ENCODE data around the gene CD300H. TPM values are rescaled to one million over a fixed set of nuclear protein-coding genes. Genes with fewer than 3 reads are reported as not detected.
"Not testable (repeated sequence)": the region's sequence is repeated elsewhere in the genome, so short reads cannot be mapped to it uniquely, and the experiment has no call there.

The CD300H gene
- polyA plus RNA-seq, 6 donors from 2014 or later = 0.94 to 1.1 TPM; not detected in 4

DNA sequence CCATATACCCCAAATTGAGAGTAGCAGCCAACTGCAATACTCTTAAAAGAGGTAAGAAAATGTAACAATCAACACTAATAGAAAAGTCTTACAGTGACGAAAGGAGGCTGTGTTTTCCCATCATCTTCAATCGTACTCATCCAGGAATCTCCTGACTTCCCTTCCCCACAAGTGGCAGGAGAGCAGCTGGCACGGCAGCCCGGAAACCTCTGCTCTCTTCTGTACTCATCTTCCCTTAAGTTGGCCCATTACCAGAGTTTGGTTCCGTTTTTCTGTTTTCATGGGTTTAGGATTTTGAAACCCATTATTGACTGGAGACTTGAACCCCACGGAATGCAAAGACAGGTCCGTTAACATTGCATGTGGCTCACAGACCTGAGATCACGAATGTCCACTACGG, 11.7 kb upstream of the CD300H start:
- Mint-ChIP-seq H3K36me3 (no peaks in the 10 kb centered on the region), H3K27me3 (peaks cover 11 to 46% (median 34%) of the 10 kb centered on the region in 3 donors), H3K9me3 (peaks cover 0 to 2% (median 0%) of the 10 kb centered on the region in 7 donors), H3K4me1 (peaks cover 6 to 18% (median 10%) of the 10 kb centered on the region in 3 donors), H3K4me3 (no peak overlapping the region), H3K27ac (peak overlapping the region in 1 of 6 donors; percentile 25)
- DNase-seq (no peak), ATAC-seq (ENCODE audit: low read depth in 2 of 2) (no peak)

DNA sequence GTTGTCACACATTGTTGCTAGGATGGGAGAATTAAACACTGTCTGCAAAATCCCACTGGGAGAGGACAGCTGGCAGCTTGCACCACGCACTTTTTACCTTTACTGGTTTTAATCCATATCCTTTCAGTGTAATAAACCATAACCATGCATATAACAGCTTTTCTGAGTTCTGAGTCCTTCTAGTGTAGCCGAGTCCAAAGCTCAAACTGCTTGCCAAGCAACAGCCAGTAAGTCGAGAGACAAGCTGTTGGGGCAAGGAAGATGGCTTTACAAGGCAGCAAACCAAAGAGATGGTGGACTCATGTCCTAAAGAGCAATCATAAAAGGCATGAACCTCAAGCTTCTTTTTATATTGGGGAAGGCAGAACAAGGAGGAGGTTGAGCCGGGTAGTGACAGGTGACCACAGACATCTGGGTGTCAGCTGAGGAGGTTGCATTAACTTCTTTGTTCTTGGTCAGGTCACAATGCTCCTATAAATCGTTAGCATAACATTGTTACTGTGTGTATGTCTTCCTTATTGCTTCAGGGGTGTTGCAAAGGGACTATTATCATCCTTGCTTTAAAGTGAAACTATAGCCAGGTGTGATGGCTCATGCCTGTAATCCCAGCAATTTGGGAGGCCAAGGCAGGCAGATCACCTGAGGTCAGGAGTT, 7.3 kb upstream of the CD300H start:
- ATAC-seq (ENCODE audit: low read depth in 2 of 2) (no peak), DNase-seq (no peak)
- Mint-ChIP-seq H3K4me1 (peaks cover 0 to 12% (median 6%) of the 10 kb centered on the region in 3 donors), H3K27me3 (peaks cover 17 to 50% (median 47%) of the 10 kb centered on the region in 3 donors), H3K27ac (no peak overlapping the region), H3K9me3 (peaks cover 0 to 3% (median 0%) of the 10 kb centered on the region in 7 donors), H3K4me3 (no peak overlapping the region), H3K36me3 (no peaks in the 10 kb centered on the region)

GRCh38 chr17:74573635-74574034, 6.3 kb upstream of the CD300H start:
- ATAC-seq (ENCODE audit: low read depth in 2 of 2); H3K27ac Mint-ChIP-seq; H3K4me3 Mint-ChIP-seq; H3K9me3 Mint-ChIP-seq; DNase-seq; H3K36me3 Mint-ChIP-seq: not testable (repeated sequence)
- peaks cover 7 to 16% (median 8%) of the 10 kb centered on the region in 3 donors for H3K4me1 Mint-ChIP-seq
- peaks cover 23 to 60% (median 50%) of the 10 kb centered on the region in 3 donors for H3K27me3 Mint-ChIP-seq

DNA sequence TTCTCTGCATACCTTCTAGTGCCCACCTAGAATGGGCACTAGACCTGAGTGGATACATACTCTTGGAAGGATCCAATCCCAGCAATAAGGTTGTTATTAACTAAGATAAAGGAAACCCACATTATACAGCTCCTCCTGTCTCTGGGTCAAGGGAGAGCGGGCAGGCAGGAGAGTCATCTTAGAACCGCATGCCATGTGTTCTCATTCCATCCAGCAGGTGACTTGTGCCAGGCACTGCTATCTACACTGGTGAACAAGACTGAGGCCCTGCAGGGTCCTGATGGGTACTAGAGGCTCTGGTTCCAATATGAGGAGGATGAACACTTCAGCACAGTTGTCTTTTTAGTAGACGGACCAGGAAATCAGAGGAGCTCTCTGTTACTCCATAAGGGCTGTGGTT, 5.9 kb upstream of the CD300H start:
- Mint-ChIP-seq H3K4me1 (peaks cover 11 to 20% (median 11%) of the 10 kb centered on the region in 3 donors), H3K27ac (no peak overlapping the region), H3K4me3 (no peak overlapping the region), H3K27me3 (peaks cover 28 to 64% (median 54%) of the 10 kb centered on the region in 3 donors), H3K9me3 (peaks cover 0 to 7% (median 0%) of the 10 kb centered on the region in 7 donors), H3K36me3 (peaks cover 0 to 8% of the 10 kb centered on the region in 2 donors)
- DNase-seq (no peak), ATAC-seq (ENCODE audit: low read depth in 2 of 2) (no peak)

DNA sequence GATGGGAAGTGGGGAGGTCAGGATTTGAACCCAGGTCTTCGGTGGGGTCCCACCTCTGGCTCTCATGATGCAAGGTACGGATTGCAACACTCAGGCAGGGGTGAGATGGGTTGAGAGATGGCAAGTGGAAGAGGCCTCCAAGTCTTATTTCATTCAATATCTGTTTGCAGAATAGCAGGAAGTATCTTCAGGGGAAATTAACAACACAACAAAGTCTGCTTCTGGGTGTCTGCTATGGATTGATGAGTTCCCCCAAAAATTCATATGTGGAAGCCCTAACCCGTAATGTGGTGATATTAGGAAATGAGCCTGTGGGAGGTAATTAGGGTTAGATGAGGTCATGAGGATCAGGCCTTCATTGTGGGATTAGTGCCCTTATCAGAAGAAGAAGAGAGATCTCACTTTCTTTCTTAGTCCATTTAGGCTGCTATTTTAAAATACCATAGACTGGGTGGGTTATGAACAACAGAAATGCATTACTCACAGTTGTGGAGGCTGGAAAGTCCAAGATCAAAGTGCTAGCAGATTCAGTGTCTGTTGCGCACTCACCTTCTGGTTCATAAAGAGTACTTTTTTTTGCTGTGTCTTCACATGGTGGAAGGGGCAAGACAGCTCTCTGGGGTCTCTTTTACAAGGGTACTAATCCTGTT, 4.4 kb upstream of the CD300H start:
- ATAC-seq (ENCODE audit: low read depth in 2 of 2) (no peak), DNase-seq (no peak)
- Mint-ChIP-seq H3K36me3 (peaks cover 0 to 8% of the 10 kb centered on the region in 2 donors), H3K9me3 (peaks cover 0 to 8% (median 0%) of the 10 kb centered on the region in 7 donors), H3K4me1 (peaks cover 13 to 33% (median 16%) of the 10 kb centered on the region in 3 donors), H3K4me3 (no peak overlapping the region), H3K27me3 (peaks cover 28 to 61% (median 52%) of the 10 kb centered on the region in 3 donors), H3K27ac (no peak overlapping the region)

- peaks cover 0 to 8% of the 10 kb centered on the region in 2 donors for H3K36me3 Mint-ChIP-seq
- DNase-seq = no peak
- no peak overlapping the region for H3K27ac Mint-ChIP-seq
- no peak for ATAC-seq (ENCODE audit: low read depth in 2 of 2)
- peaks cover 0 to 8% (median 0%) of the 10 kb centered on the region in 7 donors for H3K9me3 Mint-ChIP-seq
- H3K4me3 Mint-ChIP-seq = no peak overlapping the region
- H3K4me1 Mint-ChIP-seq = peaks cover 13 to 34% (median 16%) of the 10 kb centered on the region in 3 donors
- H3K27me3 Mint-ChIP-seq = peaks cover 25 to 56% (median 46%) of the 10 kb centered on the region in 3 donors
Measured at GRCh38 chr17:74569020-74570003, 2.0 kb upstream of the CD300H start.

DNA sequence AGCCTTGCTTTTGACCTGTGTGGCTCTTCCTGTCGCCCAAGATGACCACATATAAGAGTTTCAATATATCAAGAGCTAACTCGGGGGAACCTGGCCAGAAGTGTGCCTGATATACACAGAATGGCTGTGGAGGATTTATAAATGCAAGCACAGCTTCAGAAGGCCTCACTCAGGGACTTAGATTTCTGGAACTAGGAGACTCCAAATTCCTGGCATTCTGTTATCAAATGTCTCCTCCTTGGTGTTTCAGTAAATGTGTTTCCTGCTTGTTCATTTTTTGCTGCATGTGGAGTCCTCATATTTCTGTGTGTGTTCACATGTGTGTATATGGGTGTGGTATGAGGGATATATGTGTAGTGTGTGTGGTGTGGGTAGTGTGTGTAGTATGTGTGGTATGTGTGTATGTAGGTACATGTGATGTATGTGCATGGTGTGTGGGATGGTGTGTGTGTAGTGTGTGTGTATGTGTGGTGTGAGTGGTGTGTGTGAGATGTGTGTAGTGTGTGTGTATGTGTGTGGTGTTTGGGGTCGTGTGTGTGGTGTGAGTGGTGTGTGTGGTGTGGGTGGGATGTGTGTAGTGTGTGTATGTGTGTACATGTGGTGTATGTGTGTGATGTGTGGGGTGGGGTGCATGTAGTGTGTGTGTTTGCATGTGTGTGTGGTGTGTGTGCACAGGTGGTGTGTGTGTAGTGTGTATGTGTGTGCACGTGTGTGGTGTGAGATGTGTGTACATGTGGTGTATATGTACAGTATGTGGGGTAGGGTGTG, 981 bp upstream of the CD300H start:
- H3K9me3 Mint-ChIP-seq = peaks cover 0 to 8% (median 0%) of the 10 kb centered on the region in 7 donors
- DNase-seq (no peak), ATAC-seq (ENCODE audit: low read depth in 2 of 2) (no peak)
- no peak overlapping the region for H3K27ac Mint-ChIP-seq
- no peak overlapping the region for H3K4me3 Mint-ChIP-seq
- H3K4me1 Mint-ChIP-seq = peaks cover 13 to 38% (median 16%) of the 10 kb centered on the region in 3 donors
- peaks cover 26 to 58% (median 55%) of the 10 kb centered on the region in 3 donors for H3K27me3 Mint-ChIP-seq
- peaks cover 0 to 14% of the 10 kb centered on the region in 2 donors for H3K36me3 Mint-ChIP-seq

DNA sequence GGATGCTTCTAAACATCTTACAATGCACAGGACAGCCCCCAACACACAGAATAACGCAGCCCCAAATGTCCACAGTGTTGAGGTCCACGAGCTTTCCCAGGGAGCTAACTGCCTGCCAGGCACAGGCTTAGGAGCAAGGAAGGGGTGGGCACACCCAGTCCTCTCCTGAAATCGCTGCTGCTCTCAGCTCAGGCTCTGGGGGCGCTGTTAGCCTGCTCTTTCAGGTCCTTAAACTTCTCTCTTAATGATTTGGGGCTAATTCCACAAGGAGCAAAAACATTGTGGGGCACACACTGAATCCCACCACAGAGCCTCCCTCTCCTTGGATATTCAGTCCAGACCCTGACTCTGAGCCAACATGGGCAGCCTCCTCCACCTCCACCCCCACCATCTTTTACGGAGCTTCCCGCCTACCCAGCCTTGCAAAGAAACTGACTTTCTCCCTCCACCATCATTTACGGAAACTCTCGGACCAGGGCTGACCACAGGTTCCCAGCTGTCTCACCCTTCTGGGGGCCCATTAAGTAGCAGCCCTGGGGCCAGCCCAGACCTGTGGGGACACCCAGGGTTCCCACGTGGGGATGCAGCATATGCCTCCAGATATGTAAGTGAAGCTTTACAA, 1.1 kb downstream of the CD300H start:
- H3K27ac Mint-ChIP-seq = no peak overlapping the region
- H3K27me3 Mint-ChIP-seq = peaks cover 26 to 72% (median 67%) of the 10 kb centered on the region in 3 donors
- H3K36me3 Mint-ChIP-seq = peaks cover 0 to 16% of the 10 kb centered on the region in 2 donors
- peak overlapping the region in 1 of 8 donors; percentile 61 for H3K4me3 Mint-ChIP-seq
- ATAC-seq (ENCODE audit: low read depth in 2 of 2) (peak in 1 of 2 donors; percentile 58), DNase-seq (peak; percentile 30)
- H3K9me3 Mint-ChIP-seq = peaks cover 0 to 8% (median 0%) of the 10 kb centered on the region in 7 donors
- H3K4me1 Mint-ChIP-seq = peaks cover 13 to 48% (median 27%) of the 10 kb centered on the region in 3 donors

GRCh38 chr17:74565126-74565525, 2.2 kb downstream of the CD300H start:
- peaks cover 0 to 16% of the 10 kb centered on the region in 2 donors for H3K36me3 Mint-ChIP-seq
- peak overlapping the region in 1 of 6 donors; percentile 86 for H3K27ac Mint-ChIP-seq
- DNase-seq = no peak
- H3K27me3 Mint-ChIP-seq = peaks cover 21 to 69% (median 60%) of the 10 kb centered on the region in 3 donors
- no peak overlapping the region for H3K4me3 Mint-ChIP-seq
- no peak for ATAC-seq (ENCODE audit: low read depth in 2 of 2)
- peaks cover 0 to 8% (median 0%) of the 10 kb centered on the region in 7 donors for H3K9me3 Mint-ChIP-seq
- H3K4me1 Mint-ChIP-seq = peaks cover 13 to 50% (median 30%) of the 10 kb centered on the region in 3 donors

- H3K36me3 Mint-ChIP-seq = peaks cover 7 to 8% of the 10 kb centered on the region in 2 donors
- DNase-seq = no peak
- ATAC-seq (ENCODE audit: low read depth in 2 of 2) = no peak
- H3K27ac Mint-ChIP-seq = no peak overlapping the region
- peaks cover 0 to 11% (median 3%) of the 10 kb centered on the region in 7 donors for H3K9me3 Mint-ChIP-seq
- peaks cover 10 to 65% (median 45%) of the 10 kb centered on the region in 3 donors for H3K27me3 Mint-ChIP-seq
- peaks cover 7 to 50% (median 32%) of the 10 kb centered on the region in 3 donors for H3K4me1 Mint-ChIP-seq
- H3K4me3 Mint-ChIP-seq = no peak overlapping the region
Measured at GRCh38 chr17:74563358-74563757, 4.0 kb downstream of the CD300H start.

DNA sequence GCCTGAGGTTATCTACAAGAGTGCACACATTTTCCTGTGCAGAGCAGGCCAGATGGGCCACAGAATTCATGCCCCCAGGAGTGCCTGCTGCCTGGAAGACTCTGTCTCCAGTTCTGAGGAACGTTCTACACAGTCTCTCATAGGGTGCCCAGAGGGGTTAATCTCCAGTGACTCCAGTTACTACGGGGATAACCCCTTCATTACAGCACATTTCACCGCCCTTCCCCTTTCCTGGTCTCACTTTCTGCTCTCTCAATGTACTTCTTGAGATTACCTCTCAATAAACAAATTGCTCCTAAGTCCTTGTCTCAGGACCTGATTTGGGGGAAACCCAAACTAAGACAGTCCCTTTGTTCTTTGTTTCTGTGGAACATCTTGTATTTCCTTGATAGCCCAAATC, 5.7 kb downstream of the CD300H start:
- peak overlapping the region in 3 of 8 donors; percentile 7 to 17 (median 13) for H3K4me3 Mint-ChIP-seq
- DNase-seq = no peak
- peaks cover 7 to 9% of the 10 kb centered on the region in 2 donors for H3K36me3 Mint-ChIP-seq
- peaks cover 3 to 53% (median 33%) of the 10 kb centered on the region in 3 donors for H3K27me3 Mint-ChIP-seq
- H3K27ac Mint-ChIP-seq = peak overlapping the region in 2 of 6 donors; percentile 5 to 77
- H3K9me3 Mint-ChIP-seq = peaks cover 0 to 21% (median 5%) of the 10 kb centered on the region in 7 donors
- H3K4me1 Mint-ChIP-seq = peaks cover 0 to 46% (median 36%) of the 10 kb centered on the region in 3 donors
- peak in 1 of 2 donors; percentile 53 for ATAC-seq (ENCODE audit: low read depth in 2 of 2)

Data from naive B cell (primary cell).